ENCODE data around the gene BRD2. TPM values are rescaled to one million over a fixed set of nuclear protein-coding genes. Genes with fewer than 3 reads are reported as not detected.
A peak's percentile ranks its signal among the peaks of the same experiment; 100 is the strongest.

BRD2 gene
- total RNA-seq, 1 experiment from 2014 or later, result 157 TPM

GRCh38 chr6:32968867-32969684, 682 bp downstream of the BRD2 start:
- TF ChIP-seq EZH2 (IDR thresholded peaks at IDR 0.05; ENCODE audit: low read depth) (no peak), CTCF (conservative IDR thresholded peaks at IDR 0.05) (0 out of 2 replicates have a peak, but pooled peaks have one; percentile 21)
- no TSS peak for BruUV-seq (replicated peaks)
- H3K27me3 ChIP-seq (ENCODE audit: insufficient read depth, low read depth), result no peaks in the 10 kb centered on the region
- POLR2A ChIA-PET (ENCODE audit: unreplicated experiment), result interaction anchor here (0.5 to 0.6 kb wide), 2 partner anchors 9 to 1568 kb away, joined by 3 to 4 read pairs; no protein-coding TSS in a partner anchor
- CTCF ChIA-PET, result interaction anchor here (0.5 to 0.6 kb wide), 2 partner anchors 68 to 118 kb away, joined by 3 read pairs; no protein-coding TSS in a partner anchor
- peaks cover 21% of the 10 kb centered on the region for H3K36me3 ChIP-seq (ENCODE audit: low read depth)
- H3K9me2 ChIP-seq (ENCODE audit: insufficient read depth), result no peaks in the 10 kb centered on the region
- peaks cover 18% of the 10 kb centered on the region for H4K20me1 ChIP-seq (ENCODE audit: insufficient read depth)
- peaks cover 11% of the 10 kb centered on the region for H3K4me1 ChIP-seq (replicated peaks; ENCODE audit: insufficient read depth)
- intact Hi-C loops (cut with micrococcal nuclease; ENCODE audit: unreplicated experiment), result loop anchor here (1.0 to 5.0 kb wide), 3 partner anchors 16 to 343 kb away; partner anchors contain the start of genes HLA-DMA and TAPBP
- peaks cover 61% of the 10 kb centered on the region for H3K79me2 ChIP-seq (ENCODE audit: low read depth)
- H3K4me3 ChIP-seq, result peak overlapping the region; percentile 100
- peak overlapping the region; percentile 99 for H3K27ac ChIP-seq
- 0 out of 2 replicates have a peak overlapping the region, but pooled peaks have one; percentile 77 for H2AFZ ChIP-seq
- H3K9me3 ChIP-seq (ENCODE audit: insufficient read depth, low read depth), result no peaks in the 10 kb centered on the region
- H3F3A ChIP-seq (ENCODE audit: insufficient read depth, low read depth), result peaks cover 58% of the 10 kb centered on the region
- H3K4me2 ChIP-seq, result peak overlapping the region; percentile 99
- peak; percentile 79 to 80 for DNase-seq

- Histone ChIP-seq H3K4me3 (peak overlapping the region; percentile 100), H3F3A (ENCODE audit: insufficient read depth, low read depth) (peaks cover 65% of the 10 kb centered on the region), H3K79me2 (ENCODE audit: low read depth) (peaks cover 68% of the 10 kb centered on the region), H3K9me2 (ENCODE audit: insufficient read depth) (no peaks in the 10 kb centered on the region), H3K9me3 (ENCODE audit: insufficient read depth, low read depth) (no peaks in the 10 kb centered on the region), H3K4me2 (peak overlapping the region; percentile 99), H3K27me3 (ENCODE audit: insufficient read depth, low read depth) (no peaks in the 10 kb centered on the region), H3K4me1 (replicated peaks; ENCODE audit: insufficient read depth) (peaks cover 13% of the 10 kb centered on the region), H3K36me3 (ENCODE audit: low read depth) (peaks cover 29% of the 10 kb centered on the region), H4K20me1 (ENCODE audit: insufficient read depth) (peaks cover 26% of the 10 kb centered on the region), H3K27ac (peak overlapping the region; percentile 99), H2AFZ (no peak overlapping the region)
- ChIA-PET POLR2A (ENCODE audit: unreplicated experiment) (interaction anchor here (0.5 to 0.6 kb wide), 2 partner anchors 1148 to 1428 kb away, joined by 3 to 10 read pairs; partner anchors contain the start of gene DDX39B), CTCF (interaction anchor here (0.5 kb wide), 1 partner anchor 118 kb away, joined by 3 read pairs; no protein-coding TSS in a partner anchor)
- intact Hi-C loops (cut with micrococcal nuclease; ENCODE audit: unreplicated experiment), result loop anchor here (2.0 to 10.0 kb wide), 5 partner anchors 75 to 1145 kb away; partner anchors contain the start of genes GPSM3, HSPA1B, PBX2 and PSMB8
- TF ChIP-seq EZH2 (IDR thresholded peaks at IDR 0.05; ENCODE audit: low read depth) (no peak), CTCF (conservative IDR thresholded peaks at IDR 0.05) (peak; percentile 34; the same call in 1 of the 2 replicates)
- TSS peak; percentile 10 for BruUV-seq (replicated peaks)
- DNase-seq, result peak; percentile 59 to 89
These were observed 1.5 kb downstream of the BRD2 start for GRCh38 chr6:32969685-32970412.

Measured in PC-9 (cell line).